ENCODE data around the gene CDKL2. TPM values are rescaled to one million over a fixed set of nuclear protein-coding genes. Genes with fewer than 3 reads are reported as not detected.
A peak's percentile ranks its signal among the peaks of the same experiment; 100 is the strongest.
"Not testable (repeated sequence)": the region's sequence is repeated elsewhere in the genome, so short reads cannot be mapped to it uniquely, and the experiment has no call there.

Gene CDKL2
- total RNA-seq, 1 donor from 2014 or later: 2.9 TPM

DNA sequence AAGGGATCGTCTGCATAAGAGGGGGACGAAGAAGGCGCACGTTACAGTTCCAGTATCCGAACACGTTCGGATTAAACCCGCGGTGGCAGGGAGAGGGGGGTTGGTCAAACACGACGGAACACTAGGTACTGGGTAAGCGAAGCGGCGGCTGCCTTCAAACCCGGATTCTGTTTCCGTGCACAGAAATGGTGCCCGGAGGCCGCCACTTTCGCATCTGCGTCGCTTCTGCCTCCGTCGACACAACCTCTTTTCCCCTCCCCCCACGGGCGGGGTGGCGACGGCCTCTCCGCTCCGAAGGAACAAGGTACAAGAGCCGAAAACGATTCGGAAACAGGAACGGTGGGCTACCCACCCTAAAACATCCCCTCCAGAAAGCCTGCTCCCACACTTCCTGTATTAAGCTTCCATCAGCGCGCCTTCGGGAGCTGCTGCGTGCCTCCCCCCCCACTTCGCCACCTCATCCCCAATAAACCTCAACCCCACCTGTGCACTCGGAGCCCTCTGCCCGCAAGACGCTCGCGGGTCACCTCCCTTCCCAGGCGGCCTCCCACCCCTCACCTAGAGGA lies 42.2 kb upstream of the CDKL2 start:
- H3K27me3 Mint-ChIP-seq (ENCODE audit: insufficient read depth, low read depth): peaks cover 3% of the 10 kb centered on the region
- peak overlapping the region; percentile 60 for H2AFZ ChIP-seq (replicated peaks)

DNA sequence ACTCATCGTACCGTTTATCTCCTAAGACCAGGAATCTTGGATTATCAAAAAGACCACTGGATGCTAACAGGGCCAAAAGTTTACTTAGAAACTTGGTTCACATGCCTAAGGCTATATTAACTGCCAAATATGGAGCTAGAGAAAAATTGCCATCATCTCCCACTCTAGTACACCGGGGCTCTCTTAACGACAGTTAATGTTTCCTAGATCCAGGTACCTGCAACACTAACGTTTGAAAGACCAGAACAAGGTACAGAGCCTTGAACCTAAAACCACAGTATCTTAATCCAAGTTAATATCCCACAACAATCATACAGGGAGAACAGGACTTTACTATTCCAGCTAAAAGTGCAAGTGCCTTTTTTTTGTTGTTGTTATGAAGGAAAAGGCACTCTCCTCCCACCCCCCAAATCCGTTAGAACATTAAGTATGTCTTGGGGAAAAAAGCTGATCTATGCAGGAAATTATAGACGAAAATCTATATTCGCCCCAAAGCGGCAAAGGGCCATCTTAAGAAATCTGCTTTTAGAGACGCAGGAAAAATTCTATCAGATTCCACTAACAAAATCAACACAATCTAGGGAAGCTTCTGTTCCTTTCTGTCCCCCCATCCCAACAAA lies 41.6 kb upstream of the CDKL2 start:
- Histone ChIP-seq H3K4me2 (peak overlapping the region; percentile 93), H3K36me3 (no peaks in the 10 kb centered on the region), H4K20me1 (ENCODE audit: low read depth) (peaks cover 62% of the 10 kb centered on the region), H3K27ac (peak overlapping the region; percentile 98), H3K9ac (peak overlapping the region; percentile 88), H3K9me3 (ENCODE audit: low read depth) (no peaks in the 10 kb centered on the region), H3K27me3 (no peaks in the 10 kb centered on the region), H3F3A (ENCODE audit: low read depth) (peaks cover 28% of the 10 kb centered on the region), H3K4me3 (peak overlapping the region; percentile 90), H3K4me1 (peaks cover 38% of the 10 kb centered on the region), H2AFZ (replicated peaks) (no peak overlapping the region), H3K79me2 (ENCODE audit: low read depth) (peaks cover 80% of the 10 kb centered on the region)
- TF ChIP-seq, protein P1, sequence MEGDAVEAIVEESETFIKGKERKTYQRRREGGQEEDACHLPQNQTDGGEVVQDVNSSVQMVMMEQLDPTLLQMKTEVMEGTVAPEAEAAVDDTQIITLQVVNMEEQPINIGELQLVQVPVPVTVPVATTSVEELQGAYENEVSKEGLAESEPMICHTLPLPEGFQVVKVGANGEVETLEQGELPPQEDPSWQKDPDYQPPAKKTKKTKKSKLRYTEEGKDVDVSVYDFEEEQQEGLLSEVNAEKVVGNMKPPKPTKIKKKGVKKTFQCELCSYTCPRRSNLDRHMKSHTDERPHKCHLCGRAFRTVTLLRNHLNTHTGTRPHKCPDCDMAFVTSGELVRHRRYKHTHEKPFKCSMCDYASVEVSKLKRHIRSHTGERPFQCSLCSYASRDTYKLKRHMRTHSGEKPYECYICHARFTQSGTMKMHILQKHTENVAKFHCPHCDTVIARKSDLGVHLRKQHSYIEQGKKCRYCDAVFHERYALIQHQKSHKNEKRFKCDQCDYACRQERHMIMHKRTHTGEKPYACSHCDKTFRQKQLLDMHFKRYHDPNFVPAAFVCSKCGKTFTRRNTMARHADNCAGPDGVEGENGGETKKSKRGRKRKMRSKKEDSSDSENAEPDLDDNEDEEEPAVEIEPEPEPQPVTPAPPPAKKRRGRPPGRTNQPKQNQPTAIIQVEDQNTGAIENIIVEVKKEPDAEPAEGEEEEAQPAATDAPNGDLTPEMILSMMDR (IDR thresholded peaks at IDR 0.05): no peak
- TF ChIP-seq EZH2phosphoT487 (IDR thresholded peaks at IDR 0.05) (no peak), EZH2 (IDR thresholded peaks at IDR 0.05) (no peak)
- peaks cover 3% of the 10 kb centered on the region for H3K27me3 Mint-ChIP-seq (ENCODE audit: insufficient read depth, low read depth)
- peaks cover 5% of the 10 kb centered on the region for H3K36me3 Mint-ChIP-seq
- peak overlapping the region; percentile 98 for H3K4me3 Mint-ChIP-seq
- DNase-seq (ENCODE audit: low spot score): no peak
- H3K4me1 Mint-ChIP-seq: peaks cover 38% of the 10 kb centered on the region
- H3K9me3 Mint-ChIP-seq: no peaks in the 10 kb centered on the region
- H3K27ac Mint-ChIP-seq: peak overlapping the region; percentile 96

More for the DNA sequence above, 42.2 kb upstream of the CDKL2 start:
- Mint-ChIP-seq H3K4me1 (peaks cover 35% of the 10 kb centered on the region), H3K27ac (peak overlapping the region; percentile 96), H3K36me3 (peaks cover 2% of the 10 kb centered on the region), H3K4me3 (peak overlapping the region; percentile 98), H3K9me3 (no peaks in the 10 kb centered on the region)
- Histone ChIP-seq H3K9ac (peak overlapping the region; percentile 88), H3K79me2 (ENCODE audit: low read depth) (peaks cover 76% of the 10 kb centered on the region), H3K27me3 (no peaks in the 10 kb centered on the region), H3K27ac (peak overlapping the region; percentile 98), H3K4me1 (peaks cover 38% of the 10 kb centered on the region), H3F3A (ENCODE audit: low read depth) (peaks cover 28% of the 10 kb centered on the region), H3K36me3 (no peaks in the 10 kb centered on the region), H3K9me3 (ENCODE audit: low read depth) (no peaks in the 10 kb centered on the region), H3K4me2 (peak overlapping the region; percentile 93), H3K4me3 (peak overlapping the region; percentile 90), H4K20me1 (ENCODE audit: low read depth) (peaks cover 55% of the 10 kb centered on the region)
- DNase-seq (ENCODE audit: low spot score): peak; percentile 74
- TF ChIP-seq, protein P1 (IDR thresholded peaks at IDR 0.05): no peak
- TF ChIP-seq EZH2phosphoT487 (IDR thresholded peaks at IDR 0.05) (no peak), EZH2 (IDR thresholded peaks at IDR 0.05) (no peak)

DNA sequence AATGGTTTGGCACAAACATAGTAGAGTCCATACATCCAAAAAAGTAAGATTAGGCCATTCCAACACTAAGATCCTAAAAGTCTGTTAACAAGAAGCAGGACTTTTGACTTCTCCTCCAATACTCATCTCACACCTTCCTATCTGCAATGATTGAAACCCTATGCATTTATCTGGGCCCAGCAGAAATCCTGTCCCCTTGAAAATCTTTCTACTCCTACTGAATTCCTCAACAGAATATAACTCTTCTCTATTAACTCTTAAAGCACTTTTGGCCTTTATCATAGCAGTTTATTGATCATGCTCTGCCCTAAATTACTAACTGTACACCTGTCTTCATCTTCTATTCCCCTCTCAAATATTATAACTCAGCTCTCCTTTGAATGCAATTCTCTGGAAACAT lies 38.3 kb upstream of the CDKL2 start:
- H3K36me3 ChIP-seq: no peaks in the 10 kb centered on the region
- no peaks in the 10 kb centered on the region for H3K27me3 ChIP-seq
- peak overlapping the region; percentile 93 for H3K4me2 ChIP-seq
- TF ChIP-seq, protein P1 (IDR thresholded peaks at IDR 0.05): no peak
- TF ChIP-seq EZH2 (IDR thresholded peaks at IDR 0.05) (no peak), EZH2phosphoT487 (IDR thresholded peaks at IDR 0.05) (no peak)
- peaks cover 31% of the 10 kb centered on the region for H3K4me1 ChIP-seq
- peaks cover 14% of the 10 kb centered on the region for H3F3A ChIP-seq (ENCODE audit: low read depth)
- Mint-ChIP-seq H3K4me1 (peaks cover 31% of the 10 kb centered on the region), H3K27me3 (ENCODE audit: insufficient read depth, low read depth) (peaks cover 3% of the 10 kb centered on the region), H3K27ac (no peak overlapping the region), H3K4me3 (no peak overlapping the region), H3K36me3 (peaks cover 5% of the 10 kb centered on the region), H3K9me3 (no peaks in the 10 kb centered on the region)
- H3K9ac ChIP-seq: no peak overlapping the region
- no peak for DNase-seq (ENCODE audit: low spot score)
- no peak overlapping the region for H3K27ac ChIP-seq
- peaks cover 95% of the 10 kb centered on the region for H4K20me1 ChIP-seq (ENCODE audit: low read depth)
- H3K4me3 ChIP-seq: no peak overlapping the region
- H3K79me2 ChIP-seq (ENCODE audit: low read depth): peaks cover 95% of the 10 kb centered on the region
- H3K9me3 ChIP-seq (ENCODE audit: low read depth): no peaks in the 10 kb centered on the region
- H2AFZ ChIP-seq (replicated peaks): no peak overlapping the region

DNA sequence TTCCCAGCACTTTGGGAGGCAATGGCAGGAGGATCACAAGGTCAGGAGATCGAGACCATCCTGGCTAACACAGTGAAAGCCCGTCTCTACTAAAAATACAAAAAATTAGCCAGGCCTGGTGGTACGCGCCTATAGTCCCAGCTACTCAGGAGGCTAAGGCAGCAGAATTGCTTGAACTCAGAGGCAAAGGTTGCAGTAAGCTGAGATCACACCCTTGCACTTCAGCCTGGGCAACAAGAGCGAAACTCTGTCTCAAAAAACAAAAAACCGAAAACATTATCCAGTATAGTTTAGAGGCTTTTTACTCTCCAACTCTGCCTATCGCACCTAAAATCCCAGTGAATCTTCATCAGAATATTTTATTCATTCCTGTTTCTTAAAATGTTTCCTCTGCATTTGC lies 37.3 kb upstream of the CDKL2 start:
- Mint-ChIP-seq H3K27ac (peak overlapping the region; percentile 57), H3K4me1 (peaks cover 29% of the 10 kb centered on the region)
- H3K9me3 ChIP-seq (ENCODE audit: low read depth); H3K36me3 ChIP-seq; H3K9me3 Mint-ChIP-seq; DNase-seq (ENCODE audit: low spot score); H2AFZ ChIP-seq (replicated peaks); H3K36me3 Mint-ChIP-seq; H3K27ac ChIP-seq; H3K27me3 ChIP-seq; H3K9ac ChIP-seq; H3K4me2 ChIP-seq; H3K27me3 Mint-ChIP-seq (ENCODE audit: insufficient read depth, low read depth); H3K4me3 ChIP-seq; H3F3A ChIP-seq (ENCODE audit: low read depth); H3K4me3 Mint-ChIP-seq: not testable (repeated sequence)
- Histone ChIP-seq H4K20me1 (ENCODE audit: low read depth) (peaks cover 100% of the 10 kb centered on the region), H3K4me1 (peaks cover 31% of the 10 kb centered on the region), H3K79me2 (ENCODE audit: low read depth) (peaks cover 100% of the 10 kb centered on the region)
